Ureter (tissue), 1 donor: ENCODE measurements around the gene C19orf44. TPM values are rescaled to one million over a fixed set of nuclear protein-coding genes. Genes with fewer than 3 reads are reported as not detected.
A peak's percentile ranks its signal among the peaks of the same experiment; 100 is the strongest.
"Not testable (repeated sequence)": the region's sequence is repeated elsewhere in the genome, so short reads cannot be mapped to it uniquely, and the experiment has no call there.

Experiments
- DNase-seq: peaks from one replicate; pipeline ENCODE4 v3.0.0-alpha.2; 2020; ENCODE audit warnings: low spot score
- total RNA-seq: library from RNA; stranded (reverse); gene quantifications from one replicate; pipeline ENCODE4 v1.2.4, GENCODE V29; 2023
- donor health status: DM: yes; HTN: yes; CAD: no.

Gene C19orf44
- total RNA-seq = 5.2 TPM

- DNase-seq = peak; percentile 98
These were observed at the start of gene C19orf44, which contains the start of gene CALR3 for GRCh38 chr19:16495982-16496612. TSS of gene C19orf44 (plus strand) at chr19:16496394. CDS start at chr19:16500793, 4,399 bp downstream. TSS of gene CALR3 (minus strand) at chr19:16496167. CDS start at chr19:16496129, 38 bp downstream.

- DNase-seq = peak; percentile 76
These were observed 49.3 kb upstream of the C19orf44 start for GRCh38 chr19:16446724-16447368.

GRCh38 chr19:16448872-16449271 is 47.3 kb upstream of the C19orf44 start:
- not testable (repeated sequence) for DNase-seq

GRCh38 chr19:16449330-16449961 is 46.7 kb upstream of the C19orf44 start:
- DNase-seq = no peak

- DNase-seq = no peak
These were observed 43.9 kb upstream of the C19orf44 start for GRCh38 chr19:16452325-16452724.

GRCh38 chr19:16454351-16454918 is 41.8 kb upstream of the C19orf44 start:
- no peak for DNase-seq

GRCh38 chr19:16455489-16455888 is 40.7 kb upstream of the C19orf44 start:
- no peak for DNase-seq

GRCh38 chr19:16456652-16457194 is 39.5 kb upstream of the C19orf44 start:
- no peak for DNase-seq

- no peak for DNase-seq
These were observed 38.8 kb upstream of the C19orf44 start for GRCh38 chr19:16457195-16457953.

- DNase-seq = no peak
These were observed 38.3 kb upstream of the C19orf44 start for GRCh38 chr19:16457954-16458331.

- no peak for DNase-seq
These were observed 37.5 kb upstream of the C19orf44 start for GRCh38 chr19:16458391-16459341.

- DNase-seq = no peak
These were observed 36.5 kb upstream of the C19orf44 start for GRCh38 chr19:16459680-16460079.

- DNase-seq = no peak
These were observed 35.7 kb upstream of the C19orf44 start for GRCh38 chr19:16460454-16460853.

- DNase-seq = no peak
These were observed 34.6 kb upstream of the C19orf44 start for GRCh38 chr19:16461630-16462051.

- DNase-seq = no peak
These were observed 33.4 kb upstream of the C19orf44 start for GRCh38 chr19:16462757-16463250.

GRCh38 chr19:16463341-16463990 is 32.7 kb upstream of the C19orf44 start:
- DNase-seq = no peak

GRCh38 chr19:16463991-16464575 is 32.1 kb upstream of the C19orf44 start:
- DNase-seq = no peak

GRCh38 chr19:16465239-16465638 is 31.0 kb upstream of the C19orf44 start:
- no peak for DNase-seq

GRCh38 chr19:16466802-16467427 is 29.3 kb upstream of the C19orf44 start:
- not testable (repeated sequence) for DNase-seq
